Stimulated activated CD4-positive, alpha-beta T cell treated with anti-CD3 and anti-CD28 coated beads, Interleukin-4, amount 100 ng/mL, for 4 hours (primary cell): ENCODE results near the gene PPP1CC.

ENCODE experiments used
- DNase-seq, 2 experiments: peaks; one replicate each; pipeline ENCODE4 v3.0.0-alpha.2; 2020

PPP1CC gene

DNA sequence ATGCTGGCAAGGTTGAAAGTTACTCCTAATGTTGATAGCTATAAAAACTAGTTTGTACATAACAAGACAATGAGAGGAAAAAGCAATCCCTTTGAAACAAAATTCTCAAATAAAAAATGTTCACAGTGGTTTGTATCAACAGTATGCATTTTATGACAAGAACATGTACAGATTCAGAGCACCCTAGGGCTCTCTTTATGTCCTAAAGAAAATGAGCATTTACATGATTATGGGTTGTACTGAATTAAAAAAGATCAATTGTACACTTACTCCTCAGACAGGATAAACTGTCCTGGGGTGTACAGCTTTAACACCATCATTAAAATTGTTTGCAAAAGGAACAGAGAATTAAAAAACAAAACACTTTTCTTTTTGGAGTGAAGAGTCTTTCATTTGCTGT, 22.2 kb downstream of the PPP1CC start:
- no peak for DNase-seq

DNA sequence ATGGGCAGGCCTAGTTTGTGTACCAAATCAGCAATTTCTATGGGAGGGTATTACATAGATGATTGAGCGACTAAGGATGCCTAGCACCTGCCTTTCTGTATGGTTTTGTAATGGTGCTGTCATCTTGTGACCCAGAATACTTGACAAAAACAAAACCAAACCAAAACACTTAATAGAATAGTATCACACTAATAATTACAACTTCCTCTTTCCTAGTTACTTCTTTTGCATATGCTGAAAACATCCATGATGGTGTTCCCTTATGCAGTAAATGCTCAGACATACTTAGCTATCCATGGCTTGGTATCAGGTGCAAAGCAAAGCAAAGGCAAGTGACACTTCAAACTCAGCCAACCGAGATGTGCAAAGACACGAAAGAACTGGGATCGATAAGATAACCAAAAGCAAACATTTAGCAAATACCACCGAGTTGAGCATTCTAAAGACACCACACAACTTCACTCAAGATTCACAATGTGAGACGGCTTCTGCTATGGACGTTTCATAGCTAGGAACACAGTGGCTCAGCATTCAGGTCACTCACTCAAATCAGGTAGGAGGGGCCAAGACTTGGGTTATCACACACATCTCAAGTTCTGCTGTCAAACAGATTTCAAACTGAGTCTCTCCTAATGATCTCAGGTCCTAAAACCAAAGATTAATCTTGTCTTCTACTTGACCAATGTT, 24.3 kb downstream of the PPP1CC start:
- no peak for DNase-seq

DNA sequence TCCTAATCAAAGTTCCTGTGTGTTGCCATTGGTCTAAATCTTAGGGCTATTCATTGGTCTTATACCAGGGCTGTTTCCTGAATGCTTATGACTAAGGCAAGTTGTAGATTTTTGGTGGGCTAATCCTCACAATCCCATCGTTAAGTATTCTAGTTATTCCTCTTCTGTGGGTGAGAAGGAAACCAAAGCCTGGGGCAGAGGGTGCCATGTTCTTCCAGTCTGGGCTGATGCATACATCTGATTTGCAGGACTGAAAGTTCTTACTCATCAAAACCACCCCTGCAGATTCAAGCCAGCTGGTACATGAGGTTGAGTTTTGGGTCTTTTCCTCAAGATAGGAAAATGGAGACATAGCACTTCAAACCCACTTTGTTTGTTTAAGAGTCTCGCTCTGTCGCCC, 25.7 kb downstream of the PPP1CC start:
- no peak for DNase-seq

DNA sequence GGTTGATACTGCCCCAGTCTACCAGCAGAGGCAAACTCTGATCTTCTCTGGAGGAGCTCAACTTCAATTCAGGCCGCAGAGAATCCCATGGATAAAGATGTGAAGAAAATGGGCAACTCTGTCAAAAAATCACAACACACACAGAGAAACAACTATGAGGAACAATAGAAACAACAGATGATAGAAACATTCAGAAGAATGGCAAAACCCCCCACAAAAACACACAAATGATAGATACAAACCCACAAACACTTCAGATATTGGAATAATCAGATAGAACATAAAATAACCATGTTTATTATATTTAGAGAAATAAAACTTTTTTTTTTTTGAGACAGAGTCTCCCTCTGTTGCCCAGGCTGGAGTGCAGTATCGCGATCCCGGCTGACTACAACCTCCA, 33.8 kb downstream of the PPP1CC start:
- DNase-seq, result no peak

DNA sequence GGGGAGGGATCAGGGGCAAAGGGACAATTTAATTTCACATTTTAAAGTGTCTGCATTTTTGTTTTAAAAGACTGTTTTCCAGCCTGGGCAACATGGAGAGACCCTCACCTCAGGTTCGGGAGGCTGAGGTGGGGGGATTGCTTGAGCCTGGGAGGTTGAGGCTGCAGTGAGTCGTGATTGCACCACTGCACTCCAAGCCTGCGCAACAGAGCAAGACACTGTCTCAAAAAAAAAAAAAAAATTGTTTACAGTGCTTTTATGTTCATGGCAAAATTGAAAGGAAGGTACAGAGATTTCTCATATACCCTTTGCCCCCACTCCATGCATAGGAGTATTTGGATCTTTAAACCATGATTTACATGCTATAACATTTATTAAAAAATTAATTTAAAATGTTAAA, 37.4 kb downstream of the PPP1CC start:
- no peak for DNase-seq

DNA sequence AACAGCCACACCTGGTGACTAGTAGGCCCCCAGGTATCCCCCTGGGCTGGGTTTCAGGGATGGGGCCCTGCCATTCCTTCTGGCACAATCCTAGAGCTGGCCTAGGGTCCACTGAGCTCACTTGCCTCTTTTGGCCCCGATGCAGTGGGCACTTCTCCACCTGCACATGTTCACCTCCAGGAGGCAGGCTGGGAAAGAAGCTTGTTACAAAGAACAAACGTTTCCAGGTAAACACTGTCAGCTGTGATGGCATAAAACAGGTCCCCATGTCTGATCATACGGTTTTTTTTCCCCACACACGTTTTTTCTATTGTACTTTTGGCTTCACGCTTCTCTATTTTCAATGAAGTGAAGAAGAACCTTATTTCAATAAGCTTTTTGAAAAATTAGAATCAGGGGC, 37.9 kb downstream of the PPP1CC start:
- DNase-seq, result no peak

DNA sequence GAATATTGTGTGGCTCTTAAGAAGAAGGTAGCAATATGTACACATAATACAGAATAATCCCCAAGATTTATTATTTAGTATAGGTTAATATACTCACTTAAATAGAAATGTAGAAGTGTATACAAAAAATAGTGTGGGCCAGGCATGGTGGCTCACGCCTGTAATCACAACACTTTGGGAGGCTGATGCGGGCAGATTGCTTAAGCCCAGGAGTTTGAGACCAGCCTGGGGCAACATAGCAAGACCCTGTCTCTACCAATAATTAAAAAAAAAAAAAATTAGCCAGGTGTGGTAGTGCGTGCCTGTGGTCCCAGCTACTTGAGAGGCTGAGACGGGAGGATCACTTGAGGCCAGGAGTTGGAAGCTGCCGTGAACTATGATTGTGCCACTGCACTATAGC, 38.5 kb downstream of the PPP1CC start:
- DNase-seq, result no peak

DNA sequence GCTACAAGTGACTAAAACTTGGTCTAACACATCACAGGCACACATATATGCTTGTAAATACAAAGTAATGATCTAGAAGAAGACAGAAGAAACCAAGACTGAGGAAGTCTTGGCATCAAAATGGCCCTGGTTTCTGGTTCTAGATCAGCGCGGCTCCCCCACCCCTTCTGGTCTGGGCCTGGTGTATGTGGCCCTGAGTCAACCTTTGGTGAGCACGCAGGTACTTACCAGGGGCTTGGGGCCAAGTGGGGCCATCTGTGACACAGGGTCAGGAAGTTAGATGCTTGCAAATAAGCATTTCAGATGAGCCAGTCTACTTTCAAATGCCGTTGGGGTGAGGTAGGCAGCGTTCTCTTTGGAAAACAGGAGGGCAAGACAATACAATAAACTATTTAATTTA, 40.6 kb downstream of the PPP1CC start:
- DNase-seq, result no peak

DNA sequence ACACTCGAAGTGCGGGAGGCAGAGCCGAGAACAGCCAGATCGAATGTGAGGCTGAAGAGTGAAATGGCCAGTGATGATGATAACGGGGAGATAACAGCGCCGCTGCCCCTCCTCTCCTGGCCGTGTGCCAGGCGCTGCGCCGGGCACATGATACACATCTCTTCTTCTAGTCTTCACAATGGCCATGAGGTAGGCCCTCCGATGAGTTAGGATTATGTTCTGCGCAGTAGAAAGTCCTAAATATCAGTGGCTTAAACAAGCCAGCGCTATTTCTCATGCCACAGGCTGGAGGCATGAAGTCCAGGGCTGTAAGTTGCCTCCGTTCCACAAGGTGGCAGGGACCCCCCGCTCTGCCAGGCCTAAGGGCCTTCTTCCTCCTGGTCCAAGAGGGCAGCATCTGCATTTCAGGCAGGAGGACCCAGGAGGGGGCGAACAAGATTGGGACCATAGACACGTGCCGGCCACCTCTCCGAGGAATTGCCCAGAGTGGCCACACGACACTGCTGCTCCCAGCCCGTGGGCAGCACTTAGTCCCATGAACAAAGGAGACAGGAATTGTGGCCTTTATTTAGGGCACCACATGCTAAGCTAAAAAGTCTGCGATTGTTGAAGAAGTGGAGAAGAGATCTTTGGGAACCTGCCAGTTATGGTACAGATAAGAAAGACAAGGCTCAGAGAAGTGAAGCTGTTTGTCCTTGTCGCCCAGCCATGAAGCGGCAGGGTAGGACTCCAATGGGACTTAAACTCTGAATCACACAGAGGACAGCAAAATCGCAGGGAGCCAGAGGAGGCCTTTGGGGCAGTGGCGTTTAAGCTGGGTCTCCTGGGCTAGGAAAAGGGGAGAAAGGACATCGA, 42.9 kb downstream of the PPP1CC start:
- DNase-seq, result no peak

DNA sequence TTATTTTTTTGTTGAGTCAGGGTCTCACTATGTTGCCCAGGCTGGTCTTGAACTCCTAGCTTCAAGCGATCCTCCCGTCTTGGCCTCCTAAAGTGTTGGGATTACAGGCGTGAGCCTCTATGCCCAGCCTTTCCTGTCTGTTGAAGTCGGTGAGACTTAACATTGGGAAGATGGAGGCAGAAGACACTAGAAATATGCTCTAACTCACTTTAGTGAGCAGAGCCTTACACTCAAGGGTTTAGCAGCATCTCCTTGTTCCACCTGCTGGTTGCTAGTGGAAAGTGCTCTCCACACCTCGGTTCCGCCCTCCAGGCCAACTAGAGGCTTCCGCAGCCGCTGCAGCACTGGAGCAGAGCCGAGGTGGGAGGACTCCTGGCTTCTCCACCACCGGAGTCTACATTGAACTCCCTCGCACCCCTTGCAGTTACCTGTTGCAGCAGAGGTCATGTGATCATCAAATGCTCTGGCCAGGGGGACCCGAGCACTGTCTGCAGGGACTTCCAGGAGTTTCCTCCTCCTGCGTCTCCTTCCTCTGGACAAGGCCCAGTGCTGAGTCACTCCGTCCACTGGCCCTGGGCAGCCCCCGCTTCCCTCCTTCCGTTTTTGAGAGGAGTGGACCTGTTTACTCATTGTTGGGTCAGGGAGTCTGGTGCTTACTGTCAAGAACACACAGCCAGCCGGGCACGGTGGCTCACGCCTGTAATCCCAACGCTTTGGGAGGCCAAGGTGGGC, 44.4 kb downstream of the PPP1CC start:
- peak; percentile 61 to 72 for DNase-seq

DNA sequence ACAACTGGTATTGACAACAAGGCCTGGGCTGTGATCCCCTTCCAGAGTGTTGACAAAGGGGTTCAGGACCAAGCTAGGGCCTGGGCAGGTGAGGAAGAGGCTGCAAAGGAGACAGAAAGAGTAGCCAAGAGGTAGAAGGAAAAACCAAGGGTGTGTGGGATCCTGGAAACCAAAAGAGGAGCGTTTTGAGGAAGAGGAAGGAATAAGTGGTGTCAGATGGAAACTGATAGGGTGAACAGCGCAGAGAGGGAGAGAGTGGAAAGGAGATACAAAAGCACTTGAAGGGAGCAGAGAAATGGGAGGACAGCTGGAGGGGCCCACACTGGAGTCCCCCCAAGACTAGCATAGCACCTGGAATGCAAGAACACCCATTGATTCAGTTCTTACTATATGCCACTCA, 45.5 kb downstream of the PPP1CC start:
- DNase-seq, result no peak

DNA sequence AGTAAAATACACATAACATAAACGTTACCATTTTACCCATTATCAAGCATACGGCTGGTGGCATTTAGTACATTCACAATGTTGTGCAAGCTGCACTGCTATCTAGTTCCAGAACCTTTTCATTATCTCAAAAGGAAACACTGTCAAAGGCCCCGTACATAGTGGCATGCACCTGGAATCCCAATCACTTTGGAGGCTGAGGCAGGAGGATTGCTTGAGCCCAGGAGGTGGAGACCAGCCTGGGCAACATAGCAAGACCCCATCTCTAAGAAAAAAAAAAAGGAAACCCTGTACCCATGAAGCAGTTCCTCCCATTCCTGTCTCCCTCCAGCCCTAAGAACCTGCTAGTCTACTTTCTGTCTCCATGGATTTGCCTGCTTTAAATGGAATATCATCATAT, 46.4 kb downstream of the PPP1CC start:
- DNase-seq, result no peak

DNA sequence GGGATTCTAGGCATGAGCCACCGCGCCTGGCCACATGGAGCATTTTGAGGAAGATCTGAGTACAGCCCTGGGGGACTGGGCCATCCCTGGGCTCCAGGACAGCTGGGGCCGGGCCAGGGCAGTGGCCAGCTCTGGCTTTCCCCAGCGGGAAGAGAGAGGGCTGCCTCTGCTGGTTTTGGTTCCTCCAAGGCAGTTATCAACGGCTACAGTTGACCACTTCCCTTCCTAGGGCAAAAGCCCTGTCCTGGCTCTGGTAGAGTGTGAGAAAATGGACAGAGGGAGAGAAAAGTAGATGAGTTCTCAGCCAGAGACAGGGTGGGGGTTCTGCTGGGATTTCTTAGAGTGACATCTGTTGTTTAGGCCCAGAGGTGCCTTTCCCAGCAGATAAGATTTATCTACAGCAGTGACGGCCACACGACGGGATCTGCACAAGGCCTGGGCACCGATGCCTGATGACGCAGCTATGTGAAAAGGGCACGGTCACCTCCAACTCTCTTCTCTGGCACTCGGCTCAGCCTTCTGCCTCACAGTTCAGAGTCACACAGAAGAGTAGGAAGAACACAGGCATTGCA, 48.3 kb downstream of the PPP1CC start:
- no peak for DNase-seq

DNA sequence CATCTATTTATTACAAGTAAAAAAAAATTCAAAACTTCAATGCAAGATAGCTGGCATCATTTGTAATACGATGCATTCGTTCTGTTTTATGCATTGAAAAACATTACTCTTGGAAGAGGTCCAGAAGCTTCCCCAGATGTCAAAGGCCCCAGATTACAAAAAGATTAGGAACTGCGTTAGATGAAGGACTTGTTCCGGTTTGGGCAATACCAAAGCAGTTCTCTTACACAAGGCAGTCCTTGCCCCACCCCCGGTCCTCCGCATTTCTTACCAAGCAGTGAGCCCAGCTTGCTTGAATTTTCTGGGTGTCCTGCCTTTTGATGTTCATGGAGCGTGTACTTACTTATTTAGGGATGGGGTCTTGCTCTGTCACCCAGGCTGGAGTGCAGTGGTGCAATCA, 49.0 kb downstream of the PPP1CC start:
- DNase-seq, result no peak

DNA sequence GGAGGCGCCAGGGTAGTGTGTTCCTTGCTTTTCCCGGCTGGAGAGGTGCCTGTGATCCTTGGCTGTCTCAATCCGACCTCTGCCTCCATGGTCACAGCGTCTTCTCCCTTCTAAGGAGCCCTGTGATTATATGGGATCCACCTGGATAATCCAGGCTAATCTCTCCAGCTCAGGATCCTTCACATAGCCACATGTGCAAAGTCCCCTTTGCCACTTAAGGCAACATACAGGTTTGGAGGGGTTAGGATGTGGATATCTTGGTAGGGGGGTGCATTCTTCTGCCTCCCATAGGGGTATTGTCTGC, 52.6 kb downstream of the PPP1CC start:
- DNase-seq, result no peak

DNA sequence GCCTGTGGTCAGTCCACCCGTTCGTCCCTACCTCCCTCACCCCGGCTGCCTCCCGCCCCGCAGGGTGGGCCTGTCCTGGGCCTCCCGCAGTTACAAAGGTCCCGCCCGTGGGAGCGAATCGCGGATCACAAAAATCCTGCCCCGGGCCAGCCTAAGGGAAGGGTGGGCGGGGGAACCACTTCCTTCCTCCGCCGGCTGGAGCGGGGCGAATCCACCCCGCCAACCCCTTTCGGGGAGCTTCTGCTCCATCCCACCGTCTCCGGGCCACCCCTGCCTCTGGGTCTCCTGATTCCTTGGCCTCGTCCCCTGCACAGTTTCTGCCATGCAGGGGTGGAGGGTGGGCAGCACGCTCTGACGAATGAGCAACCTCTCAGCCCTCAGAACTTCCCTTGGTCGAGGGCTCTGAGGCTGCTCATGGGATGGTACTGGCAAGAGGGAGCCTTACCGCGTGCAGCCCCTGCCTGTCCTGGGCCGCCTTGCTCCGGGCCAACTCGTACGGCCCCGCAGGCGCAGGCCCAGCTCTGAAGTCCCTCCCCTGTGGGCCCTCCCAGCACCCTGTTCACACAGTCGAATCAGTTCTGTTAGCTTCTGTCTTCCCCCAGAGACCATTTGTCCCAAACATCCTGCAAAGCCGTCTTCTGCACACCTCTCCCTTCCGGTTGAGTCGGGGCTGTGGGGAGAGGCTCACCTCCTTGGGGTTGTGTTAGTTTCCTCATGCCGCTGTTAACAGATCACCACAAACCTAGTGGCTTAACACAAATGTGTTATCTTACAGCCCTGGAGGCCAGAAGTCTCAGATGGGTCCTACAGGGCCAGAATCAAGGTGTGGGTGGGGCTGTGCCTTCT, 53.2 kb downstream of the PPP1CC start:
- DNase-seq, result peak; percentile 25 to 35

DNA sequence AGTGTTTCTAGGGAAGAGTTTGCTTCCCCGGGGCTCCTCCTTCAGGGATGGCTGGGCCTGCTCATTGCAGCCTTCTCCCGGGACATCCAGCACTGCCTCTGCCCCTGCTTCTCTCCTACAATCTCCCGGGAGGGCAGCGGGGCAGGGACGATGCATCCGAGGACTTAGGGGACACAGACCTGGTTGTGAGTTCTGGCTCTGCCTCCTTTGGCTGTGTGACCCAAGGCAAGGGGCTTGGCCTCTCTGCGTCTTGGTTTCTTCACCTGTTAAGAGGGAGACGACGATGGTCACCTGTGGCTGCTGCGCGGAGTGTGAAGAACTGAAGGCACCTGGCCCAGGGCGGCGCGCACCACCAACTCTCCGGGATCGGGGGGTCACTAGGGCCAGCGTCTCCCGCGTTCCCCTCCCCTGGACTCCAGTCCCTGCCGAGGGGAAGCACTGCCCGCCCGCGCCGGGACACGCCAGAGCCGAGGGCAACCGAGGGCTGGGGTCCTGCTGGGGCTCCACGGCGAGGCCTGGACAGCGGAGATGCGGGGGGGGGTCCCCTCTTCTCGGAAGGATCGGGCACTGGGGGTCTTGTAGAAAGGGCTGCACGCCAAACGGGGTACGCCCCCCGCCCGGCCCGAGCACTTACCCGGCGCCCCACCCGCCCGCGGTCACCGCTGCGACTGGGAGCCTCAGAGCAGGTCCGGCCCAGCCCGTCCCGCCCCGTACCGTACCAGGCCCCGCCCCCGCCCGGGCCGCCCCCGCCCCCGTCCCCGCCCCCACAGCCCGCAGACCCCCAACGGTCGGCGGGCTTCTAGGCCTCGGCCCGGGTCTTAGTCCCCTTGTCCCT, 54.0 kb downstream of the PPP1CC start, which contains the start of gene HVCN1:
TSS of gene HVCN1 (minus strand) at position 670 of the 835 bp plus-strand sequence. CDS start 5,870 bp downstream, outside the sequence.
- DNase-seq, result peak in 1 of 2 experiments; percentile 18

DNA sequence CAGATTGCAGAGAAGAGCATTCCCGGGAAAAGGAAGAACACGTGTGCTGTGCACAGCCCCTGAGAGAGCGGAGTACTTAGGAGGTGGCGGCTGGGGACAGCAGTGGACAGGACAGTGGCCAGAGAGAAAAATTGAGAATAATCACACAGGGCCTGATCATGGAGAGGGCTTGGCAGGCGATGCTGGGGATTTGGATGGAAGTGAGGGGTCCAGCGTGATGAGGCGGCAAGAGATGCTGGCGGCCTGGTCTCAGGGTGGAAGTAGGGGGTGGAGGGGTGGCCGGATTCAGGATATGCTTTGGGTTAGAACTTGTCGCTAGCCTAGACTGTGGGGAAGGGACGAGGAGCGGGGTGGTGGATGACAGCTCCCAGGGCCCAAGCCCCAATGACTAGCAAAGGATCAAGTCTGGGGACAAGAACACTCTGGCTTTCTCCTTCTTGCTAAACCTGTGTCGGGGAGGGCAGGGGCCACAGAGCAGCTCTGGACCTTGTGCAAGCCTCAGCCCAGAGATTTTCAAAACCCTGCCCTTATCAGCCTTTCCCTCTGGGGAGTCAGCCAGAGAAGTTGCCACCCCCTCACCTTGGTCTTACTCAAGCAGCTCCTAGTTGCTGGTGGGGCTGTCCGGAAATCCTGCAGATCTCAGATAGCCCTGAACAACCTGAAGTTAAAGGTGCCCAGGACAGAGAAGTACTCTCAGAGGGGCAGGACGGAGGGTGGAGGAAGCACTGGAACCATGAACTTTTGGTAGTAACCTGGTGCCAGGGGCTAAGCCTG, 55.1 kb downstream of the PPP1CC start:
- no peak for DNase-seq

DNA sequence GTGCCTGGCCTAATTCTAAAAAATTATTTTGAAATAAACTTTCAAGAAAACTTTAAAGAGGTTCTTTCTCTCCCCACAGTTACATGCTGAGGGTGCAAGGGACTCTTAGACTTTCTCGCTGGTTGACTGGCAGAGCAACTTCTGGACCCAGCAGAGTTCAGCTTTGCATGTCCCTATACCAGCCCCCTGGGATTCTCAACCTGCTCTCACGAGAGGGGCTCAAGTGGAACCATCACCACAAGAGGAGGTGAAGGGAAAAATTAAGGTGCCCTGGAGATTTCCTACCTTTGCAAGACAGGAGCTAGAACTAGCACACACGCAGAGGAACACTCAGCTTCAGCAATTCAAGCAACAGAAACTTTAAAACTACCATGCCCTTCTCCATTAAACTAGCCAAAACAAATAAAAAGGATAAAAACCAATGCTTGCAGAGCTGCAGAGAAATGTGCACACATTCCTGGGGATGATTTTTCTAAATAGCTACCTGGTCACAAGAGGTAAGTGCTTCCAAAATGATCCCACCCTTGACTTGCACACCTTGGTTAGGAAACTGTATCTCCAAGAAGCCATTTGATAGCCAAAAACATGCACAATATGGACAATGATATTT, 56.3 kb downstream of the PPP1CC start:
- no peak for DNase-seq

DNA sequence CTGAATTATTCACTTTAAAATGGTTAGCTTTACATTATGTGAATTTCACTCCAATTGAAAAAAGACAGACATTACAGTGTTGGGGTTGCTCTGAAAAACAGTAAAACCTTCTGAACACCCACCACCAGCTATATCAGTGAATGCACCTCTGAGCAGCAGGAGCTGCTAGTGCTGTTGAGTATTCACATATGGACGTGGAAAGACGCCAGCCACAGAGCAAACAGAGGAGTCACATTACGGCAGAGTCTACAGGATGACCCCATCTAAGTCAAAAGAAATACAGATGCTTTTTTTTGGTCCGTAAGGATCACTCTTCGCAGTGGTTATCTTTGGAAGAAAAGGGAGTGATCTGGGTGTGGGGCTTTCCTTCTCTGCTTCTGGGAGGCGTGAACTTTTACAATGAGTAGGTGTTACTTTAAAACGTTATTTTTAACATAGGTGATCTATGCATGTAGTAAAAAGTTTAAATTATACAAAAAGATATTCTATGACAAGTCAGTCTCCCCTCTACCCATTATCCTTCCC, 58.3 kb downstream of the PPP1CC start:
- DNase-seq, result no peak
